ENCODE data around the gene KCTD20.

DNA sequence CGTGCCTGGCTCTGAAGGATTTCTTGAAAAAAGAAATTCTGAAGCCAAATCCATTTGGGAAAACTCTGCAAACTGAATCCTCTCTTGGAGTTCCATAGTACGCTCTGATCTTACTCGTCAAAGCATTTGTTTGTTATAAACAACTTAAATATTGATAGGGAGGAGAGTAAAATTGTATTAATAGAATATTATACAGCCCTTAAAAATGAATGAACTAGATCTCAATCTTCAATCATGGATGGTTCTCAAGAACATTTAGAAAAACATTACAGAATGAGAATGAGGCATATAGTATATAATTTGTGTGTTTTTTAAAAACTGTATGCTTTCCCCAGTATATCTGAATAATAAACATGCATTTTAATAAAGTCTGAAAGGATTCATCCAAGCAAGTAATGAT lies 24.8 kb downstream of the KCTD20 start:
- TF ChIP-seq, protein P1, sequence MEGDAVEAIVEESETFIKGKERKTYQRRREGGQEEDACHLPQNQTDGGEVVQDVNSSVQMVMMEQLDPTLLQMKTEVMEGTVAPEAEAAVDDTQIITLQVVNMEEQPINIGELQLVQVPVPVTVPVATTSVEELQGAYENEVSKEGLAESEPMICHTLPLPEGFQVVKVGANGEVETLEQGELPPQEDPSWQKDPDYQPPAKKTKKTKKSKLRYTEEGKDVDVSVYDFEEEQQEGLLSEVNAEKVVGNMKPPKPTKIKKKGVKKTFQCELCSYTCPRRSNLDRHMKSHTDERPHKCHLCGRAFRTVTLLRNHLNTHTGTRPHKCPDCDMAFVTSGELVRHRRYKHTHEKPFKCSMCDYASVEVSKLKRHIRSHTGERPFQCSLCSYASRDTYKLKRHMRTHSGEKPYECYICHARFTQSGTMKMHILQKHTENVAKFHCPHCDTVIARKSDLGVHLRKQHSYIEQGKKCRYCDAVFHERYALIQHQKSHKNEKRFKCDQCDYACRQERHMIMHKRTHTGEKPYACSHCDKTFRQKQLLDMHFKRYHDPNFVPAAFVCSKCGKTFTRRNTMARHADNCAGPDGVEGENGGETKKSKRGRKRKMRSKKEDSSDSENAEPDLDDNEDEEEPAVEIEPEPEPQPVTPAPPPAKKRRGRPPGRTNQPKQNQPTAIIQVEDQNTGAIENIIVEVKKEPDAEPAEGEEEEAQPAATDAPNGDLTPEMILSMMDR (conservative IDR thresholded peaks at IDR 0.05; ENCODE audit: low read length), result no peak
- TF ChIP-seq EZH2phosphoT487 (IDR thresholded peaks at IDR 0.05; ENCODE audit: borderline replicate concordance), result no peak
